ENCODE results near the gene SSH2.
"Not testable (repeated sequence)": the region's sequence is repeated elsewhere in the genome, so short reads cannot be mapped to it uniquely, and the experiment has no call there.

SSH2 gene

DNA sequence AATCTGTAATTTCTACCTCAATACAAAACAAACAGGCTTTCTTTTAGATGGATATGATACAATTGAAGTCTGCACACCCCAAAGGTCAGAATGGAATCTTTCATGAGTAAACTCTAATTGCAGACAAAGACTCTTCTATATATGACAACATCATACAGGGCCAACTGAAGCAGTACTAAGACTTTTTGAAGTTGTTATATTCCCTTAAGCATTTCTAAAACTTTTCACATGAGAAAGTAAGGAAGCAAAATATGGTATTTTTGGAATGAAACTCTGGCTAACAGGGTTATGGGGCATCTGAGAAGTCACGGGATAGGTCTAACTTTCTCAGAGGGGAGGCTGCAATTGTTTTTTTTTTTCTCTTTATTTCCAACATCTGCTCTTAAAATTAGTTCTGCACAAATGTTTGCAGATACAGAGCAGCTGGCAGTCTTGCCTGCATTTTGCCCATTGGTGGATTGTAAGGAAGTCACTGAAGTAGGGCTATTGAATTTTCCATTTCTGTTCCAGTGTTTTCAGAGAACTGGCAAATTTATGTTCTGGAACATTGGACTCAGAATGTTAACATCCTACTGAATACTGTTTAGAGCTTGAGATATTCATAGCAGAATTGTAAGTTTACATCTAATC is 59.1 kb downstream of the SSH2 start:
- no peak overlapping the region for H3K4me3 Mint-ChIP-seq
- no peak overlapping the region for H3K27ac Mint-ChIP-seq
- peaks cover 24% of the 10 kb centered on the region for H3K4me1 Mint-ChIP-seq (ENCODE audit: low read depth)
- no peaks in the 10 kb centered on the region for H3K27me3 Mint-ChIP-seq
- no peaks in the 10 kb centered on the region for H3K9me3 Mint-ChIP-seq (ENCODE audit: low read depth)
- H3K36me3 Mint-ChIP-seq, result peaks cover 2% of the 10 kb centered on the region

DNA sequence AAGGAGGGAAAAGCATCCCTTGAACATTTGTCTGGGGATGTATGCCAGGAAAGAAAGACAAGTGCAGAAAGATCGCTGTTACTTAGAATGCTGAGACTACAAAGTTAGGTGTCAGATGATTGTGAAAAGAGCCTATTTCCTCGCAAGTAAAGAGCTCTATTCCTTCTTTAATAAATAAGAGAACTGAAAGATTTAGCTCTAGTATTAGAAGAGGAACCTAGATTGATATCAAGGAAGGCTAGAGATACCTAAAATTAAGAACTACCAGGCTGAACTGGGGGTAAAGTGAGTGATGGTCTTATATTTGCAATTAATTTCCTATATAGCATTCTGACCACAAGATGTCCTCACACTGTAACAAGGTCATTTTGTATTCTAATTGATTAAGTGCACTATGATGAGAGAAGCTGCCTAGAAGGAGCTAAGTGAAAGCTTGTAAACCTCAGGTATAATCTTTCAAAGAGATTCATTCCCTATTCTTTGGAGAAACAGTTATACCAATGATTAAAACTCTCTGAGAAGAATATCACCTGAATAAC is 62.3 kb downstream of the SSH2 start:
- Mint-ChIP-seq H3K36me3 (no peaks in the 10 kb centered on the region), H3K27me3 (no peaks in the 10 kb centered on the region), H3K27ac (no peak overlapping the region), H3K9me3 (ENCODE audit: low read depth) (no peaks in the 10 kb centered on the region), H3K4me1 (ENCODE audit: low read depth) (peaks cover 16% of the 10 kb centered on the region), H3K4me3 (no peak overlapping the region)

DNA sequence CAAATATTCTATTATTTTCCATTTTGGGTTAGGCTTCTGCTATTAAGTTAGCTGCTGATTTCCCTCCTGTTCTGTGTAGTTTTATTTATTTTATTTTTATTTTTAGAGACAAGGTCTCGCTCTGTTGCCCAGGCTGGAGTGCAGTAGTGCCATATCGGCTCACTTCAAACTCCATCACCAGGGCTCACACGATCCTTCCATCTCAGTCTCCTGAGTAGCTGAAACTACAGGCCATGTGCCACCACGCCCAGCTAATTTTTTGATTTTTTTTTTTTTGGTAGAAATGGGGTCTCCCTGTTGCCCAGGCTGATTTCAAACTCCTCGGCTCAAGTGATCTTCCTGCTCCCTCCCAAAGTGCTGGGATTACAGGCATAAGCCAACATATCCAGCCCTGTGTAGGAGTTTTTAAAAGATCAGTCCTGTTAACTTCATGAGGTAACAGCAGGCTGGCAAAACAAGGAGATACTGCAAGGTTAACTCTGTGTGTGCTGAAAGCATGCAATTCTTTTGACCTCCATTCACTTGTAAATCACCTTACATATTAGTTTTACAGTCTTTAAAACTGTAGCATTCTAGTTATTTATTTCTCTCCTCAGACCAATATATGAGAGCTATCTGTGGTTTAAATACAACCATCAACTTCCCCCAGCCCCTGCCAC is 63.2 kb downstream of the SSH2 start:
- Mint-ChIP-seq H3K27ac (no peak overlapping the region), H3K27me3 (no peaks in the 10 kb centered on the region), H3K36me3 (no peaks in the 10 kb centered on the region), H3K9me3 (ENCODE audit: low read depth) (no peaks in the 10 kb centered on the region), H3K4me1 (ENCODE audit: low read depth) (peaks cover 16% of the 10 kb centered on the region), H3K4me3 (no peak overlapping the region)

DNA sequence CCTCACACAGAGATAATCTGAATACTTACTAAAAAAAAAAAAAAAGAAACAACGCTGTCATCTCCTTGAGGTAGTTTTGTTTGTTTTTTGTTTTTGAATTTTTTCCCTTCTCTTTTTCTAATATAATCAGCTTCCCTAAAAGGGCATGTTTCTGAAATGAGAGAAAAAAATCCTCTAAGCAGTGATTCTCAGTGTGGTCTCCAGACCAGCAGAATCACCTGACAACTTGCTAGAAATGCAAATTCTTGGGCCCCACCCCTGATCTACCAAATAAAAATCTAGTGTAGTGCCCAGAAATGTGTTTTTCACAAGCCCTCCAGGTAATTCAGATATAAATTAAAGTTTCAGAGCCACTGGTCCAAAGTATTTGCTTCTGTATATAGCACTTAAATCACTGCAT is 65.4 kb downstream of the SSH2 start:
- Mint-ChIP-seq H3K36me3 (peaks cover 2% of the 10 kb centered on the region), H3K4me3 (no peak overlapping the region), H3K9me3 (ENCODE audit: low read depth) (no peaks in the 10 kb centered on the region), H3K4me1 (ENCODE audit: low read depth) (peaks cover 13% of the 10 kb centered on the region), H3K27ac (no peak overlapping the region), H3K27me3 (no peaks in the 10 kb centered on the region)

DNA sequence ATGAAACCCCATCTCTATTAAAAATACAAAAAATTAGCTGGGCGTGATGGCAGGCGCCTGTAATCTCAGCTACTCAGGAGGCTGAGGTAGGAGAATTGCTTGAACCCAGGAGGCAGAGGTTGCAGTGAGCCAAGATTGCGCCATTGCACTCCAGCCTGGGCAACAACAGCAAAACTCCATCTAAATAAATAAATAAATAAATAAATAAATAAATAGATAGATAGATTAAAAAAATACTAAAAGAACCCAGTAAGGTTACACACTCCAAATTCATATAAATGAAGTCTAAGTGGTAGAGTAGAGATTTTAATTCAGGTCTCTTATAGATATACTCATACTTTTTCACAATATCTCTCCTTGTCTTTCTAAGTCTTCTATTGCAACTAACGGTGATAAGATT is 65.9 kb downstream of the SSH2 start:
- H3K4me3 Mint-ChIP-seq; H3K27me3 Mint-ChIP-seq; H3K36me3 Mint-ChIP-seq; H3K9me3 Mint-ChIP-seq (ENCODE audit: low read depth); H3K27ac Mint-ChIP-seq: not testable (repeated sequence)
- H3K4me1 Mint-ChIP-seq (ENCODE audit: low read depth), result peaks cover 13% of the 10 kb centered on the region

DNA sequence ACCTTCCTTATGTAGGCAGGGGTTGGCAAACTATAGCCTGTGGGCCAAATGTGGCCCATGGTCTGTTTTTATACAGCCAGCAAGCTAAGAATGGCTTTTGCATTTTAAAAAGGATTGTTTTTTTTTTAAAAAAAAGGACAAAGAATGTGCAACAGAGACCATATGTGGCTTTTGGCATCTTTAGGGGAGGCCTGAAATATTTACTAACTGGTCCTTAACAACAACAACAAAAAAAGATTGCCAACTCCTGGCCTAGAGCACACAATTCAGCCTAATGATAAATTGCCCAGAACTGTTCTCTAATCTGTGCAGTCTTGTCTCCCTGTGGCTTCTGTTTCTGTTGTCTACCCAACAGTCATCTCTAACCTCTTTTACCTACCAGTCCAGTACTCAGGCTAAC is 67.1 kb downstream of the SSH2 start:
- Mint-ChIP-seq H3K4me1 (ENCODE audit: low read depth) (peaks cover 10% of the 10 kb centered on the region), H3K36me3 (peaks cover 5% of the 10 kb centered on the region), H3K27me3 (no peaks in the 10 kb centered on the region), H3K27ac (no peak overlapping the region), H3K4me3 (no peak overlapping the region), H3K9me3 (ENCODE audit: low read depth) (peaks cover 4% of the 10 kb centered on the region)

DNA sequence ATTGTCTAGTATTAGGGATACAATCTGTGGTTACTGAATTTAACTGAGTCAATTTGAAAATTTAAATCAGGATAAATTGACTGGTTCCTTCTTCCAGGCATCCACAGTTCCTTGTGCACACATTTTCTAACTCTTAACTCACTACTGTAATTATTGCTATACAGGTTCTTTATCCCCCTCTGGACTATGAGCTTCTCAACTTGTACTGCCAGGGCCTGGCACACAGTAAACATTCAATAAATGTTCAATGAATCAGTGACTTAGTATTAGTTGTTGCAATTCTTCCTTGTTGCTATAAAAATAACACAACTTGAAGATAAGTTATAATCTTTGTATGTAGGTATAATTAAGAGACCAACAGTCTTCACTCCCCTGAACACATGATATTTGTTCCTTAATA is 67.9 kb downstream of the SSH2 start:
- H3K4me1 Mint-ChIP-seq (ENCODE audit: low read depth), result peaks cover 4% of the 10 kb centered on the region
- peaks cover 9% of the 10 kb centered on the region for H3K9me3 Mint-ChIP-seq (ENCODE audit: low read depth)
- H3K27ac Mint-ChIP-seq, result no peak overlapping the region
- H3K36me3 Mint-ChIP-seq, result peaks cover 9% of the 10 kb centered on the region
- H3K27me3 Mint-ChIP-seq, result no peaks in the 10 kb centered on the region
- no peak overlapping the region for H3K4me3 Mint-ChIP-seq

DNA sequence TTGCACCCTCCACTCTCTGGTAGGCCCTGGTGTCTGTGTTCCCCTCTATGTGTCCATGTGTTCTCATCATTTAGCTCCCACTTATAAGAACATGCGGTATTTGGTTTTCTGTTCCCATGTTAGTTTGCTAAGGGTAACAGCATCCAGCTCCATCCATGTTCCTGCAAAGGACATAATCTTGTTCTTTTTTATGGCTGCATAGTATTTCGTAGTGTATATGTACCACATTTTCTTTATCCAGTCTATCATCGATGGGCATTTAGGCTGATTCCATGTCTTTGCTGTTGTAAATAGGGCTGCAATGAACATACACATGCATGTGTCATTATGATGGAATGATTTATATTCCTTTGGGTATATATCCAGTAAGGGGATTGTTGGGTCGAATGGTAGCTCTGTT is 70.6 kb downstream of the SSH2 start:
- not testable (repeated sequence) for H3K27me3 Mint-ChIP-seq, H3K27ac Mint-ChIP-seq, H3K4me3 Mint-ChIP-seq
- Mint-ChIP-seq H3K9me3 (ENCODE audit: low read depth) (peaks cover 12% of the 10 kb centered on the region), H3K4me1 (ENCODE audit: low read depth) (peaks cover 14% of the 10 kb centered on the region), H3K36me3 (peaks cover 15% of the 10 kb centered on the region)

DNA sequence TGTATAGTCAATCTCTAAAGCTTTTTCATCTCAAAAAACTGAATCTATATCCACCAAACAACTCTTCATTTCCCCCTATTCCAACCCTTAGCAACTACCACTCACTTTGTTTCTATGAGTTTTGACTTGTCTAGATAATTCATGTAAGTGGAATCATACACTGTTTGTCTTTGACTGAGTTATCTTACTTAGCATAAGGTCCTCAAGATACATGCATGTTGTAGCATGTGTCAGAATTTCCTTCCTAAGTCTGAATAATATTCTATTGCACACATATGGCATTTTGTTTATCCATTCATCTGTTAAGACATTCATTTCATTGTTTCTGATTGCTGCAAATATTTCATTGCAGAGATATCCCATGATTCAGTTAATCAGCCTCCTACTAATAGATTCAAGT is 72.2 kb downstream of the SSH2 start:
- H3K27ac Mint-ChIP-seq, result no peak overlapping the region
- peaks cover 13% of the 10 kb centered on the region for H3K4me1 Mint-ChIP-seq (ENCODE audit: low read depth)
- H3K9me3 Mint-ChIP-seq (ENCODE audit: low read depth), result peaks cover 12% of the 10 kb centered on the region
- H3K4me3 Mint-ChIP-seq, result no peak overlapping the region
- peaks cover 15% of the 10 kb centered on the region for H3K36me3 Mint-ChIP-seq
- no peaks in the 10 kb centered on the region for H3K27me3 Mint-ChIP-seq

DNA sequence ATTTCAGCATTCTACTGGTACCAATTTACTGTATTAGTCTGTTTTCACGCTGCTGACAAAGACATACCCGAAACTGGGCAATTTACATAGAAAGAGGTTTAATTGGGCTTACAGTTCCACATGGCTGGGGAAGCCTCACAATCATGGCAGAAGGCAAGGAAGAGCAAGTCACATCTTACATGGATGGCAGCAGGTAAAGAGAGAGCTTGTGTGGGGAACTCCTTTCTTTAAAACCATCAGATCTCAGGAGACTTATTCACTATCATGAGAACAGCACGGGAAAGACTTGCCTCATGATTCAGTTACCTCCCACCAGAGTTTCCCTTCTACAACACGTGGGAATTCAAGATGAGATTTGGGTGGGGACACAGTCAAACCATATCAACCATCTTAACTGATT is 72.9 kb downstream of the SSH2 start:
- not testable (repeated sequence) for H3K27ac Mint-ChIP-seq, H3K27me3 Mint-ChIP-seq, H3K4me3 Mint-ChIP-seq
- H3K4me1 Mint-ChIP-seq (ENCODE audit: low read depth), result peaks cover 13% of the 10 kb centered on the region
- H3K36me3 Mint-ChIP-seq, result peaks cover 15% of the 10 kb centered on the region
- H3K9me3 Mint-ChIP-seq (ENCODE audit: low read depth), result peaks cover 12% of the 10 kb centered on the region

DNA sequence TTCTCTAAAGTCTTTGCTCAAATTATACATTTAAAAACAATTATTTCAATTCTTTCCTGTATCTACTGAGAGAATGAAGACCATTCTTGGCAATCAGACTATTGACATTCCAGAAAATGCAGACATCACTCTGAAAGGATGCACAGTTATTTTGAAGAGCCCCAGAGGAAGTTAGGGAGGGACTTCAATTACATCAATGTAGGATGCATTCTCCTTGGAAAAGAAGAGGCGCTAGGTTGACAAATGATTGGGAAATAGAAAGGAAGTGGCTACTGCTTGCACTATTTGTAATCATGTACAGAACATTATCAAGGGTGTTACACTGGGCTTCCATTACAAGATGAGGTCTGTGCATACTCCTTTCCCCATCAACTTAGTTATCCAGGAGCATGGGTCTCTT is 74.3 kb downstream of the SSH2 start:
- Mint-ChIP-seq H3K27me3 (no peaks in the 10 kb centered on the region), H3K4me1 (ENCODE audit: low read depth) (peaks cover 13% of the 10 kb centered on the region), H3K4me3 (no peak overlapping the region), H3K27ac (no peak overlapping the region), H3K36me3 (peaks cover 15% of the 10 kb centered on the region), H3K9me3 (ENCODE audit: low read depth) (peaks cover 12% of the 10 kb centered on the region)

DNA sequence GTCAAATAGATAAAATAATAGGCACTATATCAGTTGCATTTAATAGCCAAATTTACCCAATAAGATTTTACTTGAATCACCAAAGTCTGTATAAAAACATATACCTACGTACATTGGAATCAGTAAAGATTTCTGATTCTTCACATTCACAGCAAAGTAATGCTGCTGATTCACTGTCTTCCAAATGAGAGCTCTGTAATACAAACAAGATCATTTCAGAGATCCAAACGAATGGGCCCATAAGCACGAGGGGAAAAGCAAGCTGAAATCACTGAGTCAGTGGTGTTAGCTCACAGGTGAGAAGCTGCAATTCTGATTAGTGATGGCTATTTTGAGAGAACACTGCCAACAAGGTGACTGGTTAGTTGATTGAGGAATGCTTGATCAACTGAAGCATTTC is 81.3 kb downstream of the SSH2 start:
- Mint-ChIP-seq H3K27me3 (no peaks in the 10 kb centered on the region), H3K36me3 (peaks cover 5% of the 10 kb centered on the region), H3K4me3 (no peak overlapping the region), H3K9me3 (ENCODE audit: low read depth) (no peaks in the 10 kb centered on the region), H3K4me1 (ENCODE audit: low read depth) (peaks cover 1% of the 10 kb centered on the region), H3K27ac (no peak overlapping the region)

DNA sequence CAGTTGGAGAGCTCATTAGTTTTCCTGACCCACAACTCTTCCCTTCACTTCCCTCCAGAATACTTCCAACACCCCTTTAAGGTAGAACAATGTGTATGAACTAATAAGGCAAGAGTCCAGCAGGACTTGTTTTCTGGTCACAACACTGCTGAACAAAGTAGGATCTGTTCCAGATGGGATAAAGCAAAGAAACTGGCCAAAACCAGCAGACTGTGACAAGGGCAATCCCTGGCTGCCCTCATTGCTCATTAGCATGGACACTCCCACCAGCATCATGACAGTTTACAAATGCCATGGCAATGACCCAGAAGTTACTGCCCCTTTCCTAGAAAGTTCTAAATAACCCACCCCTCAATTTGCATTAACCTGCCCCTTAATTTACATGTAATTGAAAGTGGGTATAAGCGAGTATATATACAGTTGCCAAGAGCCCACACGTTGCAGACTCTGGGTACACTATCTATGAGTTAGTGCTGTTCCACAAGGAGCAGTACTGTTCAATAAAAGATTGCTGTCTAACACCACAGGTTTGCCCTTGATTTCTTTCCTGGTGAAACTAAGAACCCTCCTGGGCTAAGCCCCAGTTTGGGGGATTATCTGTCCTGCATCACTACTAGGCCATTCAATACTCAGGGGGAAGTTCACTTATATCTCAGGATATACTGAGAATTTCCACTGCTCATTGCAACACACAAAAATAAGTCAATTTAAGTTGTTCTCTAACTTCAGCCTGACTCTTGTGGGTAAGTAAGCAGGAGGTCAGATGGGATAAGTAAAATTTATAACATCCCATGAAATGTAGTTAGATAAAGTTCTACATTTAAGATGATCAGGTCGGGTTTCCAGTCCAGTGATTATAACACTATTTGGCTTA is 82.3 kb downstream of the SSH2 start:
- Mint-ChIP-seq H3K27me3 (no peaks in the 10 kb centered on the region), H3K27ac (no peak overlapping the region), H3K4me3 (no peak overlapping the region), H3K4me1 (ENCODE audit: low read depth) (peaks cover 1% of the 10 kb centered on the region), H3K36me3 (peaks cover 8% of the 10 kb centered on the region), H3K9me3 (ENCODE audit: low read depth) (no peaks in the 10 kb centered on the region)

DNA sequence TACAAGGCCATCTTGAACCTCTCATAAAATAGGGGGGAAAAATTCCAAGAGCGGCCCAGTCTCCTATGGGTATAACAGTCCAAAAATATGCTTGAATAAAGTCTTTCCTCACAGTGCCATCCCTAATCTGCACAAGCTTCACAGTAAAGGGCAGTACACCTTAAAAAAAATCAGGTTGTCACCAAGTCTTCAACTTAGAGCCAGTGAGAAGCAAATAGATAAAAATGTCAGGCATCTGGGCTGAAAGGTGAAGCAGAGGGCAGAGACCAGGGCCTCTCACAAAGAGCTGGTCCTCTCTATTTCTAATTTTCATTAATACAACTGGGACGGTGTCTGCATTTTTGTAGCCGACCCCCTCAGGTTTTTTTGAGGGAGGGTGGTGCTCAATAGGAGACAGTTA is 82.9 kb downstream of the SSH2 start:
- H3K4me3 Mint-ChIP-seq, result no peak overlapping the region
- no peaks in the 10 kb centered on the region for H3K27me3 Mint-ChIP-seq
- no peaks in the 10 kb centered on the region for H3K9me3 Mint-ChIP-seq (ENCODE audit: low read depth)
- peaks cover 9% of the 10 kb centered on the region for H3K36me3 Mint-ChIP-seq
- H3K27ac Mint-ChIP-seq, result no peak overlapping the region
- peaks cover 1% of the 10 kb centered on the region for H3K4me1 Mint-ChIP-seq (ENCODE audit: low read depth)

DNA sequence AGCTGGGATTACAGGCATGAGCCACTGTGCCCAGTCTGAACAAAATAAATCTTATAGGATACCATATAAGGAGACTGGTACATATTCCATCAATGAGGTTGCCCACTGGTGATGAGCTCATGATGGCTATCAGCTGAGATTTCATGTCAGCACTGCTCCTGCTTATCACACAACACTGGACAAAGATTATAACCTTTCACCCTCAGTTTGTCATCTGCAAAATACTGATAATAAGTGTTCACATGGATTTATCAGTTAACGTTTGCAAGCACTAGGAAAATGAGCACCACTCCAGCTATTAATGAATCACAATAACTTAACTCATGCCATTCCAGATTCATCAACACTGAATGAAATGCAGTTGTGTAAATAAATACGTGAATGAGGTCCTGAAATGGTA is 83.7 kb downstream of the SSH2 start:
- Mint-ChIP-seq H3K27ac (no peak overlapping the region), H3K4me1 (ENCODE audit: low read depth) (peaks cover 1% of the 10 kb centered on the region), H3K9me3 (ENCODE audit: low read depth) (no peaks in the 10 kb centered on the region), H3K36me3 (peaks cover 9% of the 10 kb centered on the region), H3K27me3 (no peaks in the 10 kb centered on the region), H3K4me3 (no peak overlapping the region)
